CD4-positive, alpha-beta memory T cell (primary cell): ENCODE measurements around the gene USP19. TPM values are rescaled to one million over a fixed set of nuclear protein-coding genes. Genes with fewer than 3 reads are reported as not detected.

Source experiments
- CTCF ChIA-PET: fragments of 350-600 bp; sonication (Branson Sonifier 250); formaldehyde crosslinking; loops from one replicate; lab custom pipeline; 2021; ENCODE audit warnings: inconsistent platforms; ENCODE audit not compliant: partially characterized antibody; lab: Charles Lee
- POLR2A ChIA-PET: fragments of 350-600 bp; sonication (Branson Sonifier 250); formaldehyde crosslinking; loops from one replicate; lab custom pipeline; 2021; ENCODE audit not compliant: partially characterized antibody; lab: Charles Lee
- DNase-seq, 5 donors: peaks; one replicate each; pipeline versions ENCODE4 v3.0.0 to v3.0.0-alpha.2; 2020 to 2022; ENCODE audit warnings: mixed read lengths in 1 of 5
- H3K27ac ChIP-seq: one replicate; pipeline ENCODE4 v1.7.0; 2013; ENCODE audit warnings: low read depth, low read length
- H3K27me3 ChIP-seq: 2 replicates; pipeline ENCODE4 v1.7.0; 2013; ENCODE audit warnings: mild to moderate bottlenecking, low read length, moderate library complexity; ENCODE audit not compliant: insufficient read depth
- H3K36me3 ChIP-seq: 2 replicates; pipeline ENCODE4 v1.7.0; 2013; ENCODE audit warnings: mild to moderate bottlenecking, low read length, moderate library complexity; ENCODE audit not compliant: insufficient read depth
- H3K4me1 ChIP-seq: 2 replicates; pipeline ENCODE4 v1.7.0; 2013; ENCODE audit warnings: mild to moderate bottlenecking, low read length, moderate library complexity; ENCODE audit not compliant: insufficient read depth
- H3K4me3 ChIP-seq, 2 donors: one replicate each; pipeline ENCODE4 v1.7.0; 2013; ENCODE audit warnings: low read length in 2 of 2, mild to moderate bottlenecking in 1 of 2
- H3K9me3 ChIP-seq, 2 donors: one replicate each; pipeline ENCODE4 v1.7.0; 2013; ENCODE audit warnings: low read length in 2 of 2, control low read depth in 1 of 2; ENCODE audit not compliant: control insufficient read depth in 1 of 2
- H3K27ac Mint-ChIP-seq, 7 donors: one replicate each; pipeline ENCODE4 v1.8.0; 2020 to 2021; ENCODE audit warnings: mixed read lengths in 7 of 7, mild to moderate bottlenecking in 6 of 7, inconsistent platforms in 3 of 7, moderate library complexity in 3 of 7
- H3K27me3 Mint-ChIP-seq, 2 donors: one replicate each; pipeline ENCODE4 v1.8.0; 2020 to 2021; ENCODE audit warnings: mixed read lengths in 2 of 2
- H3K36me3 Mint-ChIP-seq, 2 donors: one replicate each; pipeline ENCODE4 v1.8.0; 2020 to 2021; ENCODE audit warnings: mixed read lengths in 2 of 2, inconsistent platforms in 1 of 2, mild to moderate bottlenecking in 1 of 2
- H3K4me1 Mint-ChIP-seq, 4 donors: one replicate each; pipeline ENCODE4 v1.8.0; 2020 to 2021; ENCODE audit warnings: mixed read lengths in 4 of 4, mild to moderate bottlenecking in 1 of 4
- H3K4me3 Mint-ChIP-seq, 8 donors: one replicate each; pipeline ENCODE4 v1.8.0; 2020 to 2021; ENCODE audit warnings: mixed read lengths in 8 of 8, mild to moderate bottlenecking in 7 of 8, moderate library complexity in 6 of 8, inconsistent platforms in 3 of 8
- H3K9me3 Mint-ChIP-seq, 8 donors: one replicate each; pipeline ENCODE4 v1.8.0; 2020 to 2021; ENCODE audit warnings: mixed read lengths in 8 of 8, mild to moderate bottlenecking in 5 of 8, inconsistent platforms in 3 of 8, moderate library complexity in 1 of 8
- intact Hi-C: fragments of 100-400 bp; cut with micrococcal nuclease; formaldehyde crosslinking; loops from one replicate; pipeline ENCODE4 v1.15.1; 2023
- polyA plus RNA-seq, 2 donors: library from polyadenylated mRNA; unstranded; fragments of 300-500 nt; fragmentation: Illumina TruSeq; gene quantifications; one replicate each; pipeline ENCODE4 v1.2.3, GENCODE V29; 2021
- total RNA-seq, 2 experiments: library from RNA; stranded (reverse); gene quantifications; one replicate each; pipeline ENCODE4 v1.2.3, GENCODE V29; 2021

The USP19 gene
- total and polyA plus RNA-seq, 4 experiments from 2014 or later = 24.9 to 105 (median 64.9) TPM

DNA sequence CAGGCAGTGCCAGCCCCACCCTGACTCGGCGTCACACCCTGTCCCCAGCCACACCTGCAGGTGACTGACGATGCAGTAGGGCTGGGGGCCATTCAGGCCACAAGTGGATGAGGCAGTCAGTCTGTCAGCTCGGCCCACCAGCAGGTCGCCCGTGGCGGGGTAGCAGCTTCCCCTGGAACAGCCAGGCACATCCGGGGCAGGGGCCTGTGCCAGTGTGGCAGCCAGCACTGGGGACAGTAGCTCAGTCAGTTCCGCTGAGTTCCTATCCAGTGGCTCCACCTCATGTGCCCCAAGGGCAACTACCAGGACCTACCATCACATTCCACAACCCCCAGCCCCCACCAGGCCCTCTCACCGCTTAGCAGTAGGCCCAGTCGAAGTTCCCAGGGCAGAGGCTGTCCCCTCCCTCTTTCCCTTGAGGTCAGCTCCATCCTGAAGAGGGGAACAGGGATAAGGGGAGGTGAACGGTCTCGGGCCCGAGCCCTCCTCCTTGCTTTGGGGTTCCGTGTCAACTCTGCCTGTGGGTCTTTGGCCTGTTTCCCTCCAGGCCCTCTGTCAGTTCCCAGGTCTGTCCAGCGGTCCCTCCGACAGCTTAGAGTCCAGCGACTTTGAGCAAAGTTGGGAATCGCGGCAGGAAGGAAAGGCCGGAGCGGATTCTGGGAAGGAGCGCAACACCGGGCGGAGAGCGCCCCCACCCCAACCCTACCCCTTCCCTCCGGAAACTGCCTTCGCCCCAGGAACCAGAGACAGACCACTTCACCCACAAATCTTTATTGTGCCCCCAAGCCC is 12.0 kb upstream of the USP19 start, which contains the start of gene LAMB2:
Gene LAMB2 (minus strand): TSS at position 614 of the 789 bp plus-strand sequence. CDS start 183 bp downstream, at position 431.
- no peak for DNase-seq
- no peak within 1 kb of the TSS for H3K4me3 ChIP-seq
- H3K4me1 ChIP-seq = no peaks in the 10 kb centered on the region
- H3K4me3 Mint-ChIP-seq = no peak within 1 kb of the TSS
- H3K4me1 Mint-ChIP-seq = no peaks in the 10 kb centered on the region
- H3K27me3 ChIP-seq = no peaks in the 10 kb centered on the region
- ChIA-PET POLR2A (interaction anchor here (1.8 kb wide), 1 partner anchor 11 kb away, joined by 6 read pairs; the partner anchor contains the start of gene USP19), CTCF (interaction anchor here (0.7 to 1.0 kb wide), 2 partner anchors 24 to 145 kb away, joined by 3 read pairs; no protein-coding TSS in a partner anchor)
- H3K36me3 Mint-ChIP-seq = no peaks in the 10 kb centered on the region
- no peaks in the 10 kb centered on the region for H3K36me3 ChIP-seq
- no peaks in the 10 kb centered on the region for H3K9me3 ChIP-seq
- no peaks in the 10 kb centered on the region for H3K9me3 Mint-ChIP-seq
- no peak within 1 kb of the TSS for H3K27ac Mint-ChIP-seq
- no peak within 1 kb of the TSS for H3K27ac ChIP-seq
- peaks cover 5 to 16% of the 10 kb centered on the region in 2 donors for H3K27me3 Mint-ChIP-seq
- intact Hi-C loops = no loop called here

GRCh38 chr3:49132073-49132436 is 11.4 kb upstream of the USP19 start:
- Mint-ChIP-seq H3K27ac (no peak overlapping the region), H3K27me3 (peaks cover 5 to 14% of the 10 kb centered on the region in 2 donors), H3K9me3 (no peaks in the 10 kb centered on the region), H3K36me3 (no peaks in the 10 kb centered on the region), H3K4me1 (no peaks in the 10 kb centered on the region), H3K4me3 (no peak overlapping the region)
- H3K27me3 ChIP-seq = no peaks in the 10 kb centered on the region
- H3K36me3 ChIP-seq = no peaks in the 10 kb centered on the region
- intact Hi-C loops = no loop called here
- H3K4me1 ChIP-seq = no peaks in the 10 kb centered on the region
- H3K9me3 ChIP-seq = no peaks in the 10 kb centered on the region
- DNase-seq = no peak
- POLR2A ChIA-PET = interaction anchor here (1.8 kb wide), 1 partner anchor 11 kb away, joined by 6 read pairs; the partner anchor contains the start of gene USP19
- no peak overlapping the region for H3K4me3 ChIP-seq
- H3K27ac ChIP-seq = no peak overlapping the region
- CTCF ChIA-PET = interaction anchor here (0.7 to 1.0 kb wide), 2 partner anchors 24 to 144 kb away, joined by 3 read pairs; no protein-coding TSS in a partner anchor

DNA sequence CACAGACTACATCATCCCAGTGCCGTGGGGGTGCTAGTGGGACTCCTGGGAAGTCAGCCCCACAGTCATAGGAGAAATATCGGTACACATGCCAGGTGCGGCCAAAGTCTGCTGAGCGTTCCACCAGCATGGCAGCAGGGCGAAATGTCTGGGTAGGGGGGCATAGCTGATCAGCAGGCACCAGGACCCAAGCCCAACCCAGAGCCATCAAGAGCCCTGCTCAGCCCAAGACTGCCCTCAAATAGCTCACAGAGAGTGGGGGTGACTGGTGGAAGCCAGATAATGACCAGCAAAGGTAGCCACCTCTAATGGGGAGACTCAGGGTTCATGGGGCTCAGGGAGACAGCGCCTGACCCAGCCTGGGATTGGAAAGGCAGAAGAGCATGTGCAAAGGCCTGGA is 11.0 kb upstream of the USP19 start:
- intact Hi-C loops = no loop called here
- H3K36me3 ChIP-seq = no peaks in the 10 kb centered on the region
- POLR2A ChIA-PET = no interaction called here
- no peaks in the 10 kb centered on the region for H3K27me3 ChIP-seq
- H3K4me3 Mint-ChIP-seq = peak overlapping the region in 1 of 8 donors; percentile 33
- H3K27ac Mint-ChIP-seq = no peak overlapping the region
- no peaks in the 10 kb centered on the region for H3K4me1 Mint-ChIP-seq
- H3K4me1 ChIP-seq = no peaks in the 10 kb centered on the region
- H3K9me3 ChIP-seq = no peaks in the 10 kb centered on the region
- H3K27ac ChIP-seq = no peak overlapping the region
- CTCF ChIA-PET = interaction anchor here (1.0 kb wide), 1 partner anchor 25 kb away, joined by 3 read pairs; no protein-coding TSS in a partner anchor
- H3K9me3 Mint-ChIP-seq = no peaks in the 10 kb centered on the region
- H3K27me3 Mint-ChIP-seq = peaks cover 5 to 14% of the 10 kb centered on the region in 2 donors
- no peak overlapping the region for H3K4me3 ChIP-seq
- H3K36me3 Mint-ChIP-seq = no peaks in the 10 kb centered on the region
- DNase-seq = no peak

DNA sequence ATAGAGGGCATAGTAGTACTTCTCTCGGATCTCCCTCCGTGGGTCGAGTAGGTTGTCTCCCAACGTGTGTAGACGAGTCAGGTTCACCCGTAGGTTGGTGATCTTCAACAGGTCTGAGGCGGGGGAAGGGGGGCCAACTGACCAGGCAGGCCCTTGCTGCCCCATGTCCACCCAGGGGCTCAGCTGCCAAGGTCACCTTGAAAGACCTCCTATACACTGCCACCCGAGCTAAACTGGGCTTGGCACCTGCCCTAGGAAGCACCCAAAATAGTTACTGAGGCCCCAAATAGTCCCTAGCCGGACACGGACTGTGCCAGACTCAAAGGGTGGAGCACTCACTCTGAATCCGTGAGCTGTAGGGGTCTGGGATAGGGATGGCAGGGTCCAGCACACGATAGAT is 10.4 kb upstream of the USP19 start:
- CTCF ChIA-PET = interaction anchor here (1.4 kb wide), 1 partner anchor 26 kb away, joined by 3 read pairs; no protein-coding TSS in a partner anchor
- intact Hi-C loops = no loop called here
- Histone ChIP-seq H3K4me3 (no peak overlapping the region), H3K9me3 (no peaks in the 10 kb centered on the region), H3K4me1 (no peaks in the 10 kb centered on the region), H3K36me3 (no peaks in the 10 kb centered on the region), H3K27me3 (no peaks in the 10 kb centered on the region), H3K27ac (no peak overlapping the region)
- no peak for DNase-seq
- H3K27ac Mint-ChIP-seq = no peak overlapping the region
- no peaks in the 10 kb centered on the region for H3K9me3 Mint-ChIP-seq
- POLR2A ChIA-PET = interaction anchor here (1.5 kb wide), 1 partner anchor 10 kb away, joined by 5 read pairs; the partner anchor contains the start of gene USP19
- peaks cover 4 to 14% of the 10 kb centered on the region in 2 donors for H3K27me3 Mint-ChIP-seq
- no peaks in the 10 kb centered on the region for H3K4me1 Mint-ChIP-seq
- H3K36me3 Mint-ChIP-seq = no peaks in the 10 kb centered on the region
- no peak overlapping the region for H3K4me3 Mint-ChIP-seq

GRCh38 chr3:49124991-49125670 is 4.5 kb upstream of the USP19 start:
- no peaks in the 10 kb centered on the region for H3K36me3 Mint-ChIP-seq
- peak overlapping the region in 2 of 7 donors; percentile 36 to 57 for H3K27ac Mint-ChIP-seq
- no peak for DNase-seq
- Histone ChIP-seq H3K4me1 (peaks cover 9% of the 10 kb centered on the region), H3K4me3 (no peak overlapping the region), H3K27ac (no peak overlapping the region), H3K36me3 (no peaks in the 10 kb centered on the region), H3K27me3 (no peaks in the 10 kb centered on the region), H3K9me3 (no peaks in the 10 kb centered on the region)
- ChIA-PET POLR2A (interaction anchor here (1.5 kb wide), 1 partner anchor 103 kb away, joined by 4 read pairs; the partner anchor contains the start of gene NDUFAF3), CTCF (interaction anchor here (1.1 kb wide), 1 partner anchor 137 kb away, joined by 3 read pairs; no protein-coding TSS in a partner anchor)
- H3K9me3 Mint-ChIP-seq = no peaks in the 10 kb centered on the region
- peaks cover 0 to 16% (median 5%) of the 10 kb centered on the region in 4 donors for H3K4me1 Mint-ChIP-seq
- no peaks in the 10 kb centered on the region for H3K27me3 Mint-ChIP-seq
- intact Hi-C loops = no loop called here
- H3K4me3 Mint-ChIP-seq = no peak overlapping the region

GRCh38 chr3:49124203-49124602 is 3.6 kb upstream of the USP19 start:
- DNase-seq = no peak
- Histone ChIP-seq H3K9me3 (no peaks in the 10 kb centered on the region), H3K36me3 (no peaks in the 10 kb centered on the region), H3K27ac (no peak overlapping the region), H3K4me1 (peaks cover 19% of the 10 kb centered on the region), H3K4me3 (no peak overlapping the region), H3K27me3 (no peaks in the 10 kb centered on the region)
- Mint-ChIP-seq H3K27me3 (no peaks in the 10 kb centered on the region), H3K4me3 (no peak overlapping the region), H3K4me1 (peaks cover 5 to 25% (median 12%) of the 10 kb centered on the region in 4 donors), H3K27ac (no peak overlapping the region), H3K9me3 (no peaks in the 10 kb centered on the region), H3K36me3 (peaks cover under 1 to 5% of the 10 kb centered on the region in 2 donors)
- ChIA-PET CTCF (interaction anchor here (0.6 to 1.2 kb wide), 2 partner anchors 117 to 304 kb away, joined by 3 read pairs; partner anchors contain the start of gene WDR6), POLR2A (interaction anchor here (1.5 to 5.9 kb wide), 3 partner anchors 18 to 102 kb away, joined by 4 to 105 read pairs (median 66); partner anchors contain the start of genes NDUFAF3, QARS1 and QRICH1)
- intact Hi-C loops = no loop called here
